ENCODE data around the gene SUCO. TPM values are rescaled to one million over a fixed set of nuclear protein-coding genes. Genes with fewer than 3 reads are reported as not detected.

The SUCO gene
- total RNA-seq, 2 experiments from 2014 or later: 22.8 TPM

GRCh38 chr1:172599912-172600311 lies 67.0 kb downstream of the SUCO start:
- ChIA-PET POLR2A (no interaction called here), CTCF (no interaction called here)
- no peak overlapping the region for H3K4me3 Mint-ChIP-seq
- H3K27me3 Mint-ChIP-seq: no peaks in the 10 kb centered on the region
- TF ChIP-seq CTCF (IDR thresholded peaks at IDR 0.05): no peak
- H3K36me3 Mint-ChIP-seq (ENCODE audit: low read depth): peaks cover 39% of the 10 kb centered on the region
- intact Hi-C loops (cut with micrococcal nuclease): no loop called here
- H3K9me3 Mint-ChIP-seq: no peaks in the 10 kb centered on the region
- H3K27ac Mint-ChIP-seq: no peak overlapping the region
- ATAC-seq (no peak), DNase-seq (no peak)
- H3K4me1 Mint-ChIP-seq (ENCODE audit: low read depth): peaks cover 6% of the 10 kb centered on the region

GRCh38 chr1:172600615-172601014 lies 67.7 kb downstream of the SUCO start:
- ChIA-PET POLR2A (no interaction called here), CTCF (interaction anchor here (0.6 to 1.4 kb wide), 3 partner anchors 9 to 840 kb away, joined by 3 to 5 read pairs (median 4); no protein-coding TSS in a partner anchor)
- peaks cover 5% of the 10 kb centered on the region for H3K4me1 Mint-ChIP-seq (ENCODE audit: low read depth)
- peaks cover 32% of the 10 kb centered on the region for H3K36me3 Mint-ChIP-seq (ENCODE audit: low read depth)
- no peaks in the 10 kb centered on the region for H3K27me3 Mint-ChIP-seq
- intact Hi-C loops (cut with micrococcal nuclease): no loop called here
- H3K27ac Mint-ChIP-seq: no peak overlapping the region
- no peaks in the 10 kb centered on the region for H3K9me3 Mint-ChIP-seq
- no peak for TF ChIP-seq CTCF (IDR thresholded peaks at IDR 0.05)
- H3K4me3 Mint-ChIP-seq: no peak overlapping the region
- DNase-seq (no peak), ATAC-seq (no peak)

- TF ChIP-seq CTCF (IDR thresholded peaks at IDR 0.05): no peak
- POLR2A ChIA-PET: interaction anchor here (0.6 kb wide), 1 partner anchor 1170 kb away, joined by 3 read pairs; no protein-coding TSS in a partner anchor
- peaks cover 27% of the 10 kb centered on the region for H3K36me3 Mint-ChIP-seq (ENCODE audit: low read depth)
These were observed 68.2 kb downstream of the SUCO start for GRCh38 chr1:172601046-172601630.

GRCh38 chr1:172602706-172603105 lies 69.8 kb downstream of the SUCO start:
- TF ChIP-seq CTCF (IDR thresholded peaks at IDR 0.05): no peak
- ATAC-seq (no peak), DNase-seq (no peak)
- Mint-ChIP-seq H3K27ac (no peak overlapping the region), H3K4me3 (no peak overlapping the region), H3K4me1 (ENCODE audit: low read depth) (peaks cover 2% of the 10 kb centered on the region), H3K9me3 (no peaks in the 10 kb centered on the region), H3K27me3 (no peaks in the 10 kb centered on the region), H3K36me3 (ENCODE audit: low read depth) (peaks cover 13% of the 10 kb centered on the region)
- intact Hi-C loops (cut with micrococcal nuclease): no loop called here
- ChIA-PET POLR2A (no interaction called here), CTCF (interaction anchor here (10.6 kb wide), 1 partner anchor 116 kb away, joined by 138 read pairs; no protein-coding TSS in a partner anchor)

More at GRCh38 chr1:172601046-172601630, 68.2 kb downstream of the SUCO start:
- DNase-seq (no peak), ATAC-seq (no peak)
- H3K27me3 Mint-ChIP-seq: no peaks in the 10 kb centered on the region
- intact Hi-C loops (cut with micrococcal nuclease): no loop called here
- H3K4me1 Mint-ChIP-seq (ENCODE audit: low read depth): peaks cover 2% of the 10 kb centered on the region
- no peak overlapping the region for H3K27ac Mint-ChIP-seq
- H3K4me3 Mint-ChIP-seq: no peak overlapping the region
- CTCF ChIA-PET: interaction anchor here (0.6 to 10.6 kb wide), 4 partner anchors 9 to 840 kb away, joined by 3 to 138 read pairs (median 4); no protein-coding TSS in a partner anchor
- H3K9me3 Mint-ChIP-seq: no peaks in the 10 kb centered on the region

- Mint-ChIP-seq H3K9me3 (no peaks in the 10 kb centered on the region), H3K27ac (no peak overlapping the region), H3K4me1 (ENCODE audit: low read depth) (peaks cover 2% of the 10 kb centered on the region), H3K4me3 (no peak overlapping the region), H3K27me3 (no peaks in the 10 kb centered on the region), H3K36me3 (ENCODE audit: low read depth) (peaks cover 8% of the 10 kb centered on the region)
- TF ChIP-seq CTCF (IDR thresholded peaks at IDR 0.05): no peak
- DNase-seq: no peak
- intact Hi-C loops (cut with micrococcal nuclease): no loop called here
- POLR2A ChIA-PET: no interaction called here
- ATAC-seq: no peak
- CTCF ChIA-PET: interaction anchor here (1.4 to 10.6 kb wide), 2 partner anchors 115 to 123 kb away, joined by 8 to 138 read pairs; no protein-coding TSS in a partner anchor
These were observed 70.9 kb downstream of the SUCO start for GRCh38 chr1:172603816-172604215.
